HG02642 (cell line): ENCODE measurements around the gene TCERG1L.

Experiments used
- ATAC-seq: cut with Tn5 transposase; IDR thresholded peaks from one replicate; pipeline ENCODE4 v1.9.1; 2021; ENCODE audit warnings: mild to moderate bottlenecking; ENCODE audit not compliant: unreplicated experiment, poor library complexity

The TCERG1L gene

GRCh38 chr10:131174651-131175540, 136.6 kb downstream of the TCERG1L start:
- no peak for ATAC-seq

- ATAC-seq: no peak
Observed at GRCh38 chr10:131174211-131174565, 137.3 kb downstream of the TCERG1L start.

GRCh38 chr10:131173484-131174210, 137.9 kb downstream of the TCERG1L start:
- ATAC-seq: no peak

GRCh38 chr10:131172433-131172832, 139.1 kb downstream of the TCERG1L start:
- ATAC-seq: no peak

- ATAC-seq: no peak
Observed at GRCh38 chr10:131169146-131169545, 142.4 kb downstream of the TCERG1L start.

DNA sequence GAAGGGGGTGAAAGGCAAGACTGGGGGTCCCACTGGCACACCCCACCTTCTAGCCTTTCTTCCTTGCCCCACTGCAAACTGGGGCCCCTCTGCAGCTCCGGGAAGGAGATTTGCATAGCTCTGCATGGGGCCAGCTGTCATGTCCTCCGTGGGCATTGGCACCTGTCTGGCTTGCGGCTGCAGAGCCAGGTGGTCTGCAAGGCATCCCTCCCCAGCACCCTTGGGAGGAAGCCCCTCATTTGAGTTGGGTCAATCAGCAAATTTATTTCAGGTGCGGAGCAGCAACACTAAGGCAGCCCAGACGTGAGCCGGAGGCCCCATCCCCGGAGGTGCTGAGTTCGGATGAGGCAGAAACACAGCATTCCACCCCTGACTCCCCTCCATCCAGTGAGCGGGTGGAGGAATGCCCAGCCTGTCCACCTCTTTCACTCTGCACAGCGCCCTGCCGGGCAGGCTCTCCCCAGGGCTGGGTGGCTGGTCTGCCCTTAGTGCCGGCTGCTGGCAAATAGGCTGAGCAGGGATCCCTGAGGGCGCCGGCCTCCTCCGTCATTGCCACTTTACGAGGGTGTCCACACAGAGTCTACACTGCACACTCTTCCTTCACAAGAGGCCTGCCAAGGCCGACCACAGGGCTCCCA, 143.2 kb downstream of the TCERG1L start:
- ATAC-seq: no peak

DNA sequence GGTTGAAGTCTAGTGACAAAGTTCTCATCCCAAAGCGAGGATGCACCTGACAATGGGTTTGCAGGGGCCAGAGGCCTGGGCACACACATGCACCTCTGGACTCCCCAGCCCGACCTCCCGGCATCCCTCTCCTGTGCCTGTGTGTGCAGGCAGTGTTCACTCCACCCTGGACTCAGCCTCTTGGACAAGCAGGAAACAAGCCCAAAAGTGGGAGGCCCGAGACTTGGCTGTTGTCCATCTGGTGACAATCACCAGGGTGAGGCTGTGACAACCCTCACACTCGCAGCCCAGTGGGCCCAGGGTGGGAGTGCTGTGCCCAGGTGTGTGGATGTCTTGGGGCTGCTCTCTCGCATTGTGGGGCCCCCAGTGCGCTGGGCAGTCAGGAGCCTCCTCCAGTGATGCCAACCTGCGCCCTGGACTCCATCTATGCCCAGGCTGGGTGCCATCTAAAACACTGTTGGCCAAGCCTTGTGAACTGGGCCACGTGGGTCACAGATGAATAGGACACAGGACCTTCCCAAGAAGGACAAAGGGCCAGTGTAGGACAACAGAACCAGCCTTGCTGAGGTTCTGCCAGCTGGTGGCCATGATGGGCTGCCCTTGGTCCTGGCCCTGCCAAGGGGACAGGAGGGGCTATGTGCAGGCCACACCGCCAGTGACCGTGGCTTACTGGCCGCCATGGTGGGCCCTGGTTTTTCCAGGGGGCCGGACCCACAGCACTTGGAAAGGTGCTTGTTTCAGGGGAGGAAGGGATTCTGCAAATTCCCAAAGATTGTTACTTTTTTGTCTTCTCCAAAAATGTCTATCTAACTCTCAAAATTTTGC, 144.3 kb downstream of the TCERG1L start:
- ATAC-seq: no peak

DNA sequence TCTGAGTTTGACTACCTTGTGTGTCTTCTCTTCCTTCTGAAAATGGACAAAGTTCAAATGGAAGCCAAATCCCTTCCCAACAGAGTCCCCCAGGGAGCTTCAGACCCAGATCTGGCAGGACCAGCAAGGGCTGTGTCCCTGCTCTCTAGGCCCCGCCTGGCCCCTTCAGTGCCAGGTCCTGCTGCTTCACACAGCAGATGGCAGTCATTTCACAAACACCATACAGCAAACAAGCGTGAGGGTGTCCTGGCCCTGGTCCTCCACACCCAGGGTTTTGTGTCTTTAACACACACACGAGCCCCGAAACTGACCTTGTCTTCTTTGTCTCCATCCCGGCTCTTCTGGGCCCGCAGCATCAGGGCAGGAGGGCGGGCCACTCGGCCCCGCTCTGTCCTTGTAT, 145.0 kb downstream of the TCERG1L start:
- ATAC-seq: no peak

DNA sequence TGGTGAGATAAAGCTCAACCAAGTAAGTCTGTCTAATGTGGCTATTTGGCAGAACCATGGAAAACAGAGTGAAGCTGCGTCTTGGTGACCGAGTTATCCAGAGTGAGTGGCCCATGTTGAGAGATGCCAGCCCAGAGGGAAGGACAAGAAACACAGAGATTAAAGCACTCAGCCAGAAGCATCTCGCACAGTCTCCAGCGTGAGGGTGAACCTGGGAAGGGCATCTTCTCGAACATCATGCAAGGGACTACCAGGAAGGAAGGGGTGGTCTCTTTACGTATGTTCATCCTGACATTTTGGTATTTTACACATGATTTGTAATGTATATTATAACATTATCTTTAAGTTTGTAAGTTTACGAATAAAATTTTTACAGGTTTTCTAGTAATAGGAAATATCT, 146.4 kb downstream of the TCERG1L start:
- no peak for ATAC-seq

DNA sequence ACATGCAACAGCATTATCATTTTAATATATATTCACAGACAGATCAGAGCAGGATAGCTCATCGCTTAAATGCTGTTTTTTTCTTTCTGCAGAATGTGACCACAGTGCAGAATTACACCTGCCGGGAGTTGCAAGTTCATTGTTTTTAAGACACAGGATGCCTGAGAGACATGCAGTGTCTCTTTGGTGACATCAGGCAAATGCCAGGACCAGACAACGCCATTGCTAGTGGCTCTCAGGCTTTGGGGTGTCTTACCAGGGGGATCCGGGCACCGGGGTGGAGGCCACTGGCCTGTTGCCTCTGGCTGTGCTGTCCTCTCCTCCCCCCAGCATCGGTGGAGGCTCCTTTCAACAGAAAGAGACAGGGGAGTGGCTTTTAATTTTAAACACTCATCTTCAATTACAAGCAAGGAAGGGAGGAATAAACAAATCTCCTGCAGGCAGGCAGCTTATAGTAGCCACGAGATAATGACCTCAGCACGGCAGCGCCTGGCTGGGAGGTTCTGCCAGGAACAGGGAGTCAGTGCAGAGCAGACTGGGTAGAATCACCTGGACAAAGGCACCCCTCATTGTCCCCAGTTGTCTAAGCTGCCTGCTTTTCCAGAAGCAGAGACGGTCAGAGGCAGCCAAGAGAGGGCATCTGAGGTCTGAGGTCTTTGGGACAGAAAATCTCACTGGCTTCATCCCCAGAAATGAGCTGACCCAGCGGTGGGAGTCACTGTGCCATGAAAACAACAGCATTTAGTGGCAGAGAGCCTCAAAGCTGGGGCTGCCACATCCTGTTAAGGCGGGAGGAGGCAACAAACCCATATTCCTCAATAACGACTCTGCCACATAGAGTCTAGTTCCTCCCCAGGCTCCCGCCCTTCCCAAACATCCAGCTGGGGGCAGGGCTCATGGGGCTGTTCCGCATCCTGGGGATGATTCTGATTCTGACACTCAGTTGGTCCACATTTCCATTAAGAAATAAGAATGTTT, 148.4 kb downstream of the TCERG1L start:
- ATAC-seq: no peak

- no peak for ATAC-seq
Observed at GRCh38 chr10:131162211-131162610, 149.3 kb downstream of the TCERG1L start.

DNA sequence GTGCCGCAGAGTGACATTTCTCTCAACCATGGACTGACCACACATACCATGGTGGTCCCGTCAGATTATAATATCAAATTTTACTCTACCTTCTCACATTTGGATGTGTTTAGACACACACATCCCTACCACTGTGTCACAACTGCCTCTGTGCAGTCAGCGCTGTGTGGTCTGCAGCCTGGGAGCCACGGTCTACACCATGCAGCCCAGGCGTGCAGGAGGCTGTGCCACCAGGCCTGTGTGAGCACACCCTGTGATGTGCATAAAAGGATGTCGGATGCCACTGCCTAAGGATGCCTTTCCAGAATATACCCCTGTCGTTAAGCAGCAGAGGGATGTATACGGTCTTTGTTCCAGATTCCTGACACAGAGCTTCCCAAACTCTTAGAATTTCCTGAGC, 150.4 kb downstream of the TCERG1L start:
- ATAC-seq: no peak

- no peak for ATAC-seq
Observed at GRCh38 chr10:131160219-131160875, 151.2 kb downstream of the TCERG1L start.

DNA sequence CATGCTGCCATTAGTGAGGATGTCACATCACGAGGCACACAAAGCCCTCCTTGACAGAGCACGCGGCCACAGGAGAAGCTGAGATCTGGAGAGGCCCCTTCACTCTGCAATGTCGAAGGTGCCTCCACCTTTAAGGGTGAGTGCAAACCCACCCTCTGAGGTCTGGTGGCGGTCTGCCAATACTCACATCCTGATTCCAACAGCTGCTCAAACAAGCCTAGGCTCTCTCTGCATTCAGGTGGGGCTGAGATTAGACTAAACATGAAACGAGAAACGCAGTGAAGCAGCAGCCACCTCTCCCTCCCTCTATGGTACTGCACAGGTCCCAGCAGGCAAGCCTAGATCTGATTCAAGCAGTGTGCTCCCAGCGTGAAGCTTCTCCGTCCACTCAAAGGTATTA, 151.8 kb downstream of the TCERG1L start:
- no peak for ATAC-seq

GRCh38 chr10:131158695-131159094, 152.8 kb downstream of the TCERG1L start:
- no peak for ATAC-seq

DNA sequence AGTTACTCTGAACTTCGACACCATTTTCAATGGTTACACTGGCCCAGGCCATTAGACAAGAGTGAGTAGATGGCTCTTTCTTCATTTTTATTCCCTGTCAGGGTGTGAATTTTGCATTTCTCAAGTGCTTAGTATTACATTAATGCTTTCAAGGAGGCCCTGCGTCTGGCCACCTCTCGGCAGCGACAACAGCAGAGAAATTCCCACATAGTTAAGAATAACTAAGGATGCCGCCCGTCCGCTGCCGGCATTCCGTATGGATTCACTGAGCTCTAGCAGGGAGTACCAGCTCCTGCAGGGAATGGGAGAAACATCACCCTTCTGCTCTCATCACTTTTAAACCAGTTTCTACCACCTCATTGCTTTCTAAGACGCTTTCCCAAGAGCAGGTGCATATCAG, 153.6 kb downstream of the TCERG1L start:
- no peak for ATAC-seq

- ATAC-seq: no peak
Observed at GRCh38 chr10:131155876-131156230, 155.7 kb downstream of the TCERG1L start.

DNA sequence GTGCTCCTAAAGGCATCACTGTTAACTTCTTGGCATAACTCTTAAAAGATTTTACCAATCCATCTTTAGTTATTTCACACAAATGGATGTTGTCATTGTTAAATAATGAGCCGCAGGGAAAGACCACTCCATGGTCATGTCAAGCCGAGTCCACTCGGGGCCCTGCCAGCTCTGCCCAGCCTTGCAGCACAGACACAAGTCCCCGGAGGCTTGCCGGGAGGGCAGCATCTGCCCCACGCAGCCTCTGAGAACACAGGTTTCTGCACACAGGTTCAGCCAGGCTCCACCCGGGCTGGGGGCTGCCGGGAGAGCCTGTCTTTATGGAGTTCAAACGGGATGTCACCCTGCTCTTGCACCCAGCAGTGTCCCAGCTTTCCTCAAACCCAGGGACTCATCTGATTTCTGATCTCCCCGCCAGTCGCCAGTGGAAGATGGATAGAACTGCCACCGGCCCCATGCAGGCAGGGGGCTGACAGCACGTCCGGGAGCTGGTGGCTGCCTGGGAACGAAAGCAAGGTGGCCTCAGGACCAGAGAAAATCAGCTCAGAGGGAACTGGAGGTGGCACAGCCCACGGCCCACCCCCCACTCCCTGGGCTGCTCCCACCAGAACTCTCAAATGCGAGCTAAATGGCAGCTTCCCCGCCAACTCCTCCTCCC, 156.2 kb downstream of the TCERG1L start:
- ATAC-seq: no peak
